ENCODE measurements around the gene AUP1. TPM values are rescaled to one million over a fixed set of nuclear protein-coding genes. Genes with fewer than 3 reads are reported as not detected.
A peak's percentile ranks its signal among the peaks of the same experiment; 100 is the strongest.

The AUP1 gene
- total and polyA plus RNA-seq, 2 experiments from 2014 or later, result 121 to 195 TPM

GRCh38 chr2:74548285-74548899, 18.9 kb upstream of the AUP1 start:
- WGBS (ENCODE audit: low lambda C conversion rate, missing lambda C conversion rate), result 14% methylated on average over 21 of the region's 26 CpGs
- no peaks in the 10 kb centered on the region for H3K27me3 ChIP-seq
- no peaks in the 10 kb centered on the region for H3K79me2 ChIP-seq

GRCh38 chr2:74546004-74546403, 16.5 kb upstream of the AUP1 start:
- no peak overlapping the region for H3K27ac ChIP-seq
- no peak for DNase-seq (ENCODE audit: low spot score)
- no peaks in the 10 kb centered on the region for H3K27me3 ChIP-seq
- peaks cover 5% of the 10 kb centered on the region for H3K4me1 ChIP-seq (ENCODE audit: insufficient read depth)
- no peaks in the 10 kb centered on the region for H3K9me2 ChIP-seq (replicated peaks; ENCODE audit: insufficient read depth)
- H3K36me3 ChIP-seq (replicated peaks; ENCODE audit: insufficient read depth, low read depth), result no peaks in the 10 kb centered on the region
- H3K4me3 ChIP-seq, result no peak overlapping the region
- TF ChIP-seq EZH2phosphoT487 (IDR thresholded peaks at IDR 0.05; ENCODE audit: low read depth, severe bottlenecking, unreplicated experiment) (no peak), EZH2 (IDR thresholded peaks at IDR 0.05; ENCODE audit: borderline replicate concordance) (no peak), CTCF (IDR thresholded peaks at IDR 0.05; ENCODE audit: poor library complexity) (no peak)
- H3K9me3 ChIP-seq (ENCODE audit: low read depth), result no peaks in the 10 kb centered on the region
- H3K4me2 ChIP-seq, result no peak overlapping the region
- no peaks in the 10 kb centered on the region for H3K79me2 ChIP-seq
- H2AFZ ChIP-seq, result no peak overlapping the region
- 73% methylated on average over 3 of the region's 3 CpGs for WGBS (ENCODE audit: low lambda C conversion rate, missing lambda C conversion rate)
- H4K20me1 ChIP-seq (ENCODE audit: insufficient read depth, poor library complexity, severe bottlenecking), result no peaks in the 10 kb centered on the region

More at GRCh38 chr2:74548285-74548899, 18.9 kb upstream of the AUP1 start:
- no peaks in the 10 kb centered on the region for H4K20me1 ChIP-seq (ENCODE audit: insufficient read depth, poor library complexity, severe bottlenecking)
- no peaks in the 10 kb centered on the region for H3K36me3 ChIP-seq (replicated peaks; ENCODE audit: insufficient read depth, low read depth)
- H3K9me3 ChIP-seq (ENCODE audit: low read depth), result no peaks in the 10 kb centered on the region
- TF ChIP-seq EZH2phosphoT487 (IDR thresholded peaks at IDR 0.05; ENCODE audit: low read depth, severe bottlenecking, unreplicated experiment) (no peak), EZH2 (IDR thresholded peaks at IDR 0.05; ENCODE audit: borderline replicate concordance) (no peak), CTCF (IDR thresholded peaks at IDR 0.05; ENCODE audit: poor library complexity) (no peak)
- H3K4me1 ChIP-seq (ENCODE audit: insufficient read depth), result peaks cover 9% of the 10 kb centered on the region
- H3K9me2 ChIP-seq (replicated peaks; ENCODE audit: insufficient read depth), result no peaks in the 10 kb centered on the region
- DNase-seq (ENCODE audit: low spot score), result no peak
- peak overlapping the region; percentile 51 for H2AFZ ChIP-seq
- peak overlapping the region; percentile 5 for H3K27ac ChIP-seq
- H3K4me2 ChIP-seq, result peak overlapping the region; percentile 99
- peak overlapping the region; percentile 49 for H3K4me3 ChIP-seq

- Histone ChIP-seq H3K9me2 (replicated peaks; ENCODE audit: insufficient read depth) (no peaks in the 10 kb centered on the region), H3K4me2 (no peak overlapping the region), H3K9me3 (ENCODE audit: low read depth) (no peaks in the 10 kb centered on the region), H3K27ac (no peak overlapping the region), H2AFZ (no peak overlapping the region), H3K4me1 (ENCODE audit: insufficient read depth) (peaks cover 5% of the 10 kb centered on the region), H3K79me2 (no peaks in the 10 kb centered on the region), H3K4me3 (no peak overlapping the region), H3K36me3 (replicated peaks; ENCODE audit: insufficient read depth, low read depth) (no peaks in the 10 kb centered on the region), H3K27me3 (no peaks in the 10 kb centered on the region), H4K20me1 (ENCODE audit: insufficient read depth, poor library complexity, severe bottlenecking) (no peaks in the 10 kb centered on the region)
- 84% methylated on average over 3 of the region's 3 CpGs for WGBS (ENCODE audit: low lambda C conversion rate, missing lambda C conversion rate)
- TF ChIP-seq EZH2phosphoT487 (IDR thresholded peaks at IDR 0.05; ENCODE audit: low read depth, severe bottlenecking, unreplicated experiment) (no peak), CTCF (IDR thresholded peaks at IDR 0.05; ENCODE audit: poor library complexity) (peak; percentile 6), EZH2 (IDR thresholded peaks at IDR 0.05; ENCODE audit: borderline replicate concordance) (no peak)
- no peak for DNase-seq (ENCODE audit: low spot score)
Measured at GRCh38 chr2:74544634-74545033, 15.1 kb upstream of the AUP1 start.

Measured in hepatocyte (in vitro differentiated cells).